HEK293 (cell line): ENCODE results near the gene CLIP1.

Experiments used
- CTCF ChIA-PET: fragments of 350-600 bp; formaldehyde crosslinking; extraction: SDS; loops from one replicate; lab custom pipeline; 2021; ENCODE audit warnings: antibody characterized with exemption; lab: Yijun Ruan, JAX
- POLR2A ChIA-PET: fragments of 300-600 bp; formaldehyde crosslinking; extraction: SDS; loops from one replicate; lab custom pipeline; 2020; ENCODE audit warnings: antibody characterized with exemption, inconsistent platforms; lab: Yijun Ruan, JAX
- H3K27ac ChIP-seq: fragments of 200-500 bp; sonication (Bioruptor generic); 2 replicates; pipeline ENCODE4 v1.5.1; 2014; ENCODE audit warnings: low read depth, low read length, control low read depth, inconsistent platforms; ENCODE audit errors: extremely low read depth
- H3K36me3 ChIP-seq, 2 experiments: fragments of 200-500 bp in 1 of 2; sonication (Bioruptor generic) in 1 of 2; 1 replicate in 1 of 2; 2 replicates in 1 of 2; pipeline ENCODE4 v1.5.1; 2014 to 2017; ENCODE audit warnings: inconsistent platforms in 2 of 2, low read length in 2 of 2; ENCODE audit not compliant: control insufficient read depth in 2 of 2, insufficient read depth in 1 of 2
- H3K4me1 ChIP-seq: fragments of 200-500 bp; sonication (Bioruptor generic); 2 replicates; pipeline ENCODE4 v1.5.1; 2014; ENCODE audit warnings: mild to moderate bottlenecking, low read length, inconsistent platforms; ENCODE audit not compliant: control insufficient read depth, insufficient read depth
- H3K4me3 ChIP-seq: 2 replicates; pipeline ENCODE4 v1.5.1; 2011; ENCODE audit warnings: low read depth, mild to moderate bottlenecking, control low read depth, low read length, moderate library complexity
- H3K9me3 ChIP-seq: fragments of 200-500 bp; sonication (Bioruptor generic); 2 replicates; pipeline ENCODE4 v1.5.1; 2014; ENCODE audit warnings: low read depth, low read length, inconsistent platforms; ENCODE audit not compliant: control insufficient read depth, insufficient read depth
- KLF7 ChIP-seq: fragments of 450-650 bp; formaldehyde crosslinking; IDR thresholded peaks from 2 replicates; pipeline ENCODE4 v1.5.1; 2016; ENCODE audit warnings: missing biosample characterization, missing genetic modification characterization, borderline replicate concordance
- PRDM2 ChIP-seq: fragments of 450-650 bp; formaldehyde crosslinking; IDR thresholded peaks from 2 replicates; pipeline ENCODE4 v1.5.1; 2016; ENCODE audit warnings: missing biosample characterization, missing genetic modification characterization, borderline replicate concordance
- ZBTB1 ChIP-seq: fragments of 450-650 bp; formaldehyde crosslinking; IDR thresholded peaks from 2 replicates; pipeline ENCODE4 v1.5.1; 2016; ENCODE audit warnings: missing biosample characterization, missing genetic modification characterization
- ZBTB20 ChIP-seq: fragments of 450-650 bp; formaldehyde crosslinking; IDR thresholded peaks from 2 replicates; pipeline ENCODE4 v1.5.1; 2016; ENCODE audit warnings: missing biosample characterization, missing genetic modification characterization
- ZFP37 ChIP-seq: fragments of 450-650 bp; formaldehyde crosslinking; IDR thresholded peaks from 2 replicates; pipeline ENCODE4 v1.5.1; 2016; ENCODE audit warnings: missing biosample characterization, missing genetic modification characterization
- ZFP69B ChIP-seq: fragments of 450-650 bp; formaldehyde crosslinking; IDR thresholded peaks from 2 replicates; pipeline ENCODE4 v1.5.1; 2016; ENCODE audit warnings: missing biosample characterization, missing genetic modification characterization
- ZNF148 ChIP-seq: fragments of 450-650 bp; formaldehyde crosslinking; IDR thresholded peaks from 2 replicates; pipeline ENCODE4 v1.5.0; 2017; ENCODE audit warnings: missing biosample characterization, missing genetic modification characterization, borderline replicate concordance
- ZNF211 ChIP-seq: fragments of 450-650 bp; formaldehyde crosslinking; IDR thresholded peaks from 2 replicates; pipeline ENCODE4 v1.5.1; 2016; ENCODE audit warnings: low read depth, missing biosample characterization, missing genetic modification characterization
- ZNF221 ChIP-seq: fragments of 450-650 bp; formaldehyde crosslinking; IDR thresholded peaks from 2 replicates; pipeline ENCODE4 v1.5.1; 2017; ENCODE audit warnings: missing biosample characterization, missing genetic modification characterization, borderline replicate concordance
- ZNF341 ChIP-seq: fragments of 450-650 bp; formaldehyde crosslinking; IDR thresholded peaks from 2 replicates; pipeline ENCODE4; 2016; ENCODE audit warnings: low read depth, missing biosample characterization, missing genetic modification characterization
- ZNF394 ChIP-seq: fragments of 450-650 bp; formaldehyde crosslinking; IDR thresholded peaks from 2 replicates; pipeline ENCODE4 v1.5.1; 2016; ENCODE audit warnings: missing biosample characterization, missing genetic modification characterization, mild to moderate bottlenecking, moderate library complexity, borderline replicate concordance
- ZNF473 ChIP-seq: fragments of 450-650 bp; formaldehyde crosslinking; IDR thresholded peaks from 2 replicates; pipeline ENCODE4 v1.5.1; 2017; ENCODE audit warnings: missing biosample characterization, missing genetic modification characterization
- ZNF530 ChIP-seq: fragments of 450-650 bp; formaldehyde crosslinking; IDR thresholded peaks from 2 replicates; pipeline ENCODE4 v1.5.1; 2016; ENCODE audit warnings: low read depth, missing biosample characterization, missing genetic modification characterization
- ZNF549 ChIP-seq: fragments of 450-650 bp; IDR thresholded peaks from 2 replicates; pipeline ENCODE4 v1.5.1; 2018; ENCODE audit warnings: missing biosample characterization, missing genetic modification characterization, mild to moderate bottlenecking, inconsistent platforms, moderate library complexity
- ZNF558 ChIP-seq: fragments of 450-650 bp; formaldehyde crosslinking; IDR thresholded peaks from 2 replicates; pipeline ENCODE4 v1.5.1; 2016; ENCODE audit warnings: missing biosample characterization, missing genetic modification characterization
- ZNF629 ChIP-seq: fragments of 450-650 bp; formaldehyde crosslinking; IDR thresholded peaks from 2 replicates; pipeline ENCODE4 v1.5.1; 2017; ENCODE audit warnings: missing biosample characterization, missing genetic modification characterization
- ZNF830 ChIP-seq: fragments of 450-650 bp; IDR thresholded peaks from 2 replicates; pipeline ENCODE4 v1.5.0; 2018; ENCODE audit warnings: missing biosample characterization, missing genetic modification characterization, low read depth, mild to moderate bottlenecking, moderate library complexity
- ZSCAN16 ChIP-seq: fragments of 450-650 bp; formaldehyde crosslinking; IDR thresholded peaks from 2 replicates; pipeline ENCODE4 v1.5.1; 2016; ENCODE audit warnings: missing biosample characterization, missing genetic modification characterization
- TF ChIP-seq, protein P1 (sequence below): fragments of 450-650 bp; formaldehyde crosslinking; IDR thresholded peaks from 2 replicates; pipeline ENCODE4 v1.5.1; 2016; ENCODE audit warnings: missing biosample characterization, missing genetic modification characterization

Gene CLIP1

GRCh38 chr12:122245553-122245952 lies 176.9 kb downstream of the CLIP1 start:
- no peak overlapping the region for H3K27ac ChIP-seq
- CTCF ChIA-PET = no interaction called here
- peaks cover 6 to 34% of the 10 kb centered on the region in 2 experiments; a peak in 2 of 3 replicates for H3K36me3 ChIP-seq
- POLR2A ChIA-PET = no interaction called here
- TF ChIP-seq, protein P1, sequence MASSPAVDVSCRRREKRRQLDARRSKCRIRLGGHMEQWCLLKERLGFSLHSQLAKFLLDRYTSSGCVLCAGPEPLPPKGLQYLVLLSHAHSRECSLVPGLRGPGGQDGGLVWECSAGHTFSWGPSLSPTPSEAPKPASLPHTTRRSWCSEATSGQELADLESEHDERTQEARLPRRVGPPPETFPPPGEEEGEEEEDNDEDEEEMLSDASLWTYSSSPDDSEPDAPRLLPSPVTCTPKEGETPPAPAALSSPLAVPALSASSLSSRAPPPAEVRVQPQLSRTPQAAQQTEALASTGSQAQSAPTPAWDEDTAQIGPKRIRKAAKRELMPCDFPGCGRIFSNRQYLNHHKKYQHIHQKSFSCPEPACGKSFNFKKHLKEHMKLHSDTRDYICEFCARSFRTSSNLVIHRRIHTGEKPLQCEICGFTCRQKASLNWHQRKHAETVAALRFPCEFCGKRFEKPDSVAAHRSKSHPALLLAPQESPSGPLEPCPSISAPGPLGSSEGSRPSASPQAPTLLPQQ (tag by site-specific recombination) = no peak
- TF ChIP-seq ZNF341 (tag by site-specific recombination) = no peak
- TF ChIP-seq ZFP69B (tag by site-specific recombination) = no peak
- no peak for TF ChIP-seq ZBTB1 (tag by site-specific recombination)
- TF ChIP-seq ZNF221 (tag by site-specific recombination) = no peak
- no peak for TF ChIP-seq ZNF473
- H3K4me1 ChIP-seq = no peaks in the 10 kb centered on the region
- H3K4me3 ChIP-seq = no peak overlapping the region
- no peaks in the 10 kb centered on the region for H3K9me3 ChIP-seq

DNA sequence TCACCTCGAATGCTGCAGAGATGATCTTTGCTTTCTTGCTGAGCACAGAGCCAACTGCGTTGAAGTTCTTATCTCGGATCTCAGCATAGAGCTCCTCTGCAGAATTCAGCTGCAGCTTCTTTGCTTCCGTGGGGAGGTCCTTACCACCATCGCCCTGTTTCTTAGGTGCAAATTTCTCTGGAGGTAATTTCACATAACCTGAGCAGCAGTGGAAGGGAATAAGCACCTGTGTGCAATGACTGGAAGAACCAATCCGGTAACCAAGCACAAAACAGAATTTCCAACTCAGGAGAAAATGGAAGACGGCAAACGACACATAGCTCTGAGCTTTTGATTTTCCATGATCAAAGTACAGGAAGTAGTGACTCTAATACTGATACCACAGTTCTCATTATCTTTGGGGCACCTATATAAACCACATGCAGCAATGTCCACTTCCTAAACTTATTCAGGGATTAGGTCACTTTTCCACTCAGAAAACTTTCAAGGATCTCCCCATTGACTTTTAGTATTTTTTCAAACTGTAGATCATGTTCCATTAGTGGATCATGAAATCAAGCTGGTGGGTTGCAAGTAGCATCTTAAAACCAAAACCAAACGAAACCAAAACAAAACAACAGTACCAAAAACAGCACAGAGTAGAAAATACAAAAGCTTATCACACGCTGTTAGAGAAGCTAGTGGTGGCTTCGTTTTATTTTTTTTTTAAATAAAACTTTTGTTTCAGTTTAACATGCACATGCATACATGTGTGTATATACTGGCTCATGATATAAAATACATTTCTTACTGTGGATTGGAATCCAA lies 177.7 kb downstream of the CLIP1 start:
- Histone ChIP-seq H3K36me3 (peaks cover 6 to 30% of the 10 kb centered on the region in 2 experiments; a peak in 2 of 3 replicates), H3K9me3 (no peaks in the 10 kb centered on the region), H3K27ac (no peak overlapping the region), H3K4me3 (no peak overlapping the region), H3K4me1 (no peaks in the 10 kb centered on the region)
- no peak for TF ChIP-seq ZSCAN16 (tag by site-specific recombination)
- no peak for TF ChIP-seq ZNF148
- no peak for TF ChIP-seq ZFP37 (tag by site-specific recombination)
- TF ChIP-seq ZBTB20 (tag by site-specific recombination) = no peak
- POLR2A ChIA-PET = no interaction called here
- CTCF ChIA-PET = interaction anchor here (0.7 kb wide), 1 partner anchor 944 kb away, joined by 3 read pairs; no protein-coding TSS in a partner anchor

DNA sequence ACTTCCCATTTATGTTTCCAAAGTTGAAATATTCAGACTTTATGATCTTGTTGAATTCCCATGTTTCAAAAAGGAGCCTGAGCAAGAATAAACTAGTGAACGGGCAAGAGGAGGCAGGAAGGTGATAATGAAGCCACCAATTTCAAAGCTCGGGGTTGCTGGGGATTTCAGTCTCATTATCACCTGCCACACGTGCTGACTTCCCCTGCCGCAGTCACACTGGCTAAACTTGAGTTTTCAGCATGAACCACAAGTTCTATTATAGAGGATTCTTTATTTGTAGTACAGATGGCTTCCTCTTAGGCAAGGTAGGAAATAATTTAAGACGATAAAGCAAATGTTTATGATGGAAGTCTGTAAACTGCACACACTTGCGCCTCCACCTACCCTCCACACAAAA lies 178.5 kb downstream of the CLIP1 start:
- no peak overlapping the region for H3K4me3 ChIP-seq
- CTCF ChIA-PET = no interaction called here
- no peaks in the 10 kb centered on the region for H3K4me1 ChIP-seq
- no peaks in the 10 kb centered on the region for H3K9me3 ChIP-seq
- POLR2A ChIA-PET = no interaction called here
- H3K36me3 ChIP-seq = peaks cover 3 to 24% of the 10 kb centered on the region in 2 experiments; a peak in 2 of 3 replicates
- no peak overlapping the region for H3K27ac ChIP-seq
- TF ChIP-seq ZNF394 (tag by site-specific recombination) (no peak), ZNF629 (no peak), PRDM2 (no peak), ZNF558 (tag by site-specific recombination) (no peak), ZNF549 (no peak), ZNF530 (no peak), ZNF211 (tag by site-specific recombination) (no peak), ZNF830 (tag by site-specific recombination) (no peak), KLF7 (tag by site-specific recombination) (no peak)
- TF ChIP-seq, protein P1 (tag by site-specific recombination) = no peak
